Loucy (cell line): ENCODE data around the gene HMCN1.

Experiments used
- H2AFZ ChIP-seq: fragments of 200-600 bp; sonication (generic); 2 replicates; pipeline ENCODE4 v1.6.0; 2016; ENCODE audit warnings: antibody characterized with exemption, mild to moderate bottlenecking, low read length, moderate library complexity
- H3F3A ChIP-seq: fragments of 200-600 bp; 2 replicates; pipeline ENCODE4 v1.6.0; 2016; ENCODE audit warnings: antibody characterized with exemption, low read depth, mild to moderate bottlenecking
- H3K27me3 ChIP-seq: fragments of 200-600 bp; sonication (generic); 2 replicates; pipeline ENCODE4 v1.6.1; 2014; ENCODE audit warnings: low read length, mild to moderate bottlenecking; ENCODE audit not compliant: insufficient read depth, poor library complexity, severe bottlenecking
- H3K36me3 ChIP-seq: fragments of 200-600 bp; sonication (generic); 2 replicates; pipeline ENCODE4 v1.6.1; 2016; ENCODE audit warnings: low read length; ENCODE audit not compliant: insufficient read depth
- H3K4me1 ChIP-seq: fragments of 200-600 bp; sonication (generic); 2 replicates; pipeline ENCODE4 v1.5.1; 2014; ENCODE audit warnings: low read length, mild to moderate bottlenecking; ENCODE audit not compliant: insufficient read depth, poor library complexity, severe bottlenecking
- H3K4me2 ChIP-seq: fragments of 200-600 bp; sonication (generic); 2 replicates; pipeline ENCODE4 v1.6.0; 2014; ENCODE audit warnings: antibody characterized with exemption, low read length, low read depth, mild to moderate bottlenecking; ENCODE audit not compliant: poor library complexity, severe bottlenecking
- H3K4me3 ChIP-seq: fragments of 200-600 bp; sonication (generic); 2 replicates; pipeline ENCODE4 v1.5.1; 2014; ENCODE audit warnings: low read length, mild to moderate bottlenecking, mixed read lengths; ENCODE audit not compliant: poor library complexity, severe bottlenecking
- H3K79me2 ChIP-seq: fragments of 200-600 bp; sonication (generic); 2 replicates; pipeline ENCODE4 v1.6.1; 2014; ENCODE audit warnings: low read length; ENCODE audit not compliant: insufficient read depth
- H3K9ac ChIP-seq: fragments of 200-600 bp; sonication (generic); 2 replicates; pipeline ENCODE4 v1.6.0; 2014; ENCODE audit warnings: mild to moderate bottlenecking, low read depth, low read length, moderate library complexity; ENCODE audit not compliant: poor library complexity, severe bottlenecking
- H3K9me2 ChIP-seq: fragments of 200-600 bp; sonication (generic); replicated peaks from 2 replicates; pipeline ENCODE4 v1.6.1; 2016; ENCODE audit warnings: low read depth, low read length, mixed read lengths
- H3K9me3 ChIP-seq: fragments of 200-600 bp; sonication (generic); 2 replicates; pipeline ENCODE4 v1.6.1; 2014; ENCODE audit warnings: mild to moderate bottlenecking, antibody characterized with exemption, low read length, low read depth; ENCODE audit not compliant: insufficient read depth
- H4K20me1 ChIP-seq: fragments of 200-600 bp; sonication (generic); 2 replicates; pipeline ENCODE4 v1.6.0; 2014; ENCODE audit warnings: antibody characterized with exemption, low read length, mild to moderate bottlenecking; ENCODE audit not compliant: insufficient read depth, poor library complexity, severe bottlenecking
- EZH2phosphoT487 ChIP-seq: fragments of 200-600 bp; IDR thresholded peaks from 2 replicates; pipeline ENCODE4 v1.6.1; 2018; ENCODE audit warnings: antibody characterized with exemption, mild to moderate bottlenecking, moderate library complexity, borderline replicate concordance
- TF ChIP-seq, protein P1 (sequence below): fragments of 200-600 bp; sonication (generic); conservative IDR thresholded peaks from 2 replicates; pipeline ENCODE4 v1.5.1; 2014; ENCODE audit warnings: mild to moderate bottlenecking, antibody characterized with exemption, low read length

The HMCN1 gene

GRCh38 chr1:186129758-186130157 is 395.6 kb downstream of the HMCN1 start:
- Histone ChIP-seq H3F3A (no peaks in the 10 kb centered on the region), H3K9ac (no peak overlapping the region), H4K20me1 (no peaks in the 10 kb centered on the region), H3K27me3 (no peaks in the 10 kb centered on the region), H3K4me3 (no peak overlapping the region), H3K9me3 (no peaks in the 10 kb centered on the region), H3K9me2 (no peaks in the 10 kb centered on the region), H2AFZ (no peak overlapping the region), H3K79me2 (no peaks in the 10 kb centered on the region), H3K4me2 (no peak overlapping the region), H3K36me3 (no peaks in the 10 kb centered on the region), H3K4me1 (no peaks in the 10 kb centered on the region)
- TF ChIP-seq EZH2phosphoT487: no peak
- TF ChIP-seq, protein P1, sequence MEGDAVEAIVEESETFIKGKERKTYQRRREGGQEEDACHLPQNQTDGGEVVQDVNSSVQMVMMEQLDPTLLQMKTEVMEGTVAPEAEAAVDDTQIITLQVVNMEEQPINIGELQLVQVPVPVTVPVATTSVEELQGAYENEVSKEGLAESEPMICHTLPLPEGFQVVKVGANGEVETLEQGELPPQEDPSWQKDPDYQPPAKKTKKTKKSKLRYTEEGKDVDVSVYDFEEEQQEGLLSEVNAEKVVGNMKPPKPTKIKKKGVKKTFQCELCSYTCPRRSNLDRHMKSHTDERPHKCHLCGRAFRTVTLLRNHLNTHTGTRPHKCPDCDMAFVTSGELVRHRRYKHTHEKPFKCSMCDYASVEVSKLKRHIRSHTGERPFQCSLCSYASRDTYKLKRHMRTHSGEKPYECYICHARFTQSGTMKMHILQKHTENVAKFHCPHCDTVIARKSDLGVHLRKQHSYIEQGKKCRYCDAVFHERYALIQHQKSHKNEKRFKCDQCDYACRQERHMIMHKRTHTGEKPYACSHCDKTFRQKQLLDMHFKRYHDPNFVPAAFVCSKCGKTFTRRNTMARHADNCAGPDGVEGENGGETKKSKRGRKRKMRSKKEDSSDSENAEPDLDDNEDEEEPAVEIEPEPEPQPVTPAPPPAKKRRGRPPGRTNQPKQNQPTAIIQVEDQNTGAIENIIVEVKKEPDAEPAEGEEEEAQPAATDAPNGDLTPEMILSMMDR: no peak

DNA sequence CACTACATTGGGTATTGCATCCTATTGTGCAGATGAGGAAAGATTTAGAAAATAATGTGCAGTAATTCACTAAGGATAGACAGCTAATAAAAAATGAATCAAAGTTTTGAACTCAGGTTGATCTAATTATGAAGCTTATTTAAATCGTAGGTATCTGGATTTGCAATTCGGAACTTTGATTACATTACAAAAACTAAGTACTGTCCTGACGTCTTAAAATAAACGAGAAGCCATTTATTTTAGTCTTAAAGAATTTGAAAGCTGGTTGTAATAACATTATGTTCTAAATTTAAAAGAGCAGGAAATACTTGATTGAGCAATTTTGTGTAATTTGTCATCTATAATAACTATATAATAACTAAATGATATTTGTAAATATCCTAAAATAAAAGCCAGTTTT is 404.9 kb downstream of the HMCN1 start:
- Histone ChIP-seq H3F3A (no peaks in the 10 kb centered on the region), H3K9ac (no peak overlapping the region), H4K20me1 (no peaks in the 10 kb centered on the region), H3K27me3 (no peaks in the 10 kb centered on the region), H3K9me2 (no peaks in the 10 kb centered on the region), H3K9me3 (no peaks in the 10 kb centered on the region), H2AFZ (no peak overlapping the region), H3K4me3 (no peak overlapping the region), H3K4me2 (no peak overlapping the region), H3K36me3 (no peaks in the 10 kb centered on the region), H3K4me1 (no peaks in the 10 kb centered on the region), H3K79me2 (no peaks in the 10 kb centered on the region)
- TF ChIP-seq EZH2phosphoT487: no peak
- TF ChIP-seq, protein P1: no peak

DNA sequence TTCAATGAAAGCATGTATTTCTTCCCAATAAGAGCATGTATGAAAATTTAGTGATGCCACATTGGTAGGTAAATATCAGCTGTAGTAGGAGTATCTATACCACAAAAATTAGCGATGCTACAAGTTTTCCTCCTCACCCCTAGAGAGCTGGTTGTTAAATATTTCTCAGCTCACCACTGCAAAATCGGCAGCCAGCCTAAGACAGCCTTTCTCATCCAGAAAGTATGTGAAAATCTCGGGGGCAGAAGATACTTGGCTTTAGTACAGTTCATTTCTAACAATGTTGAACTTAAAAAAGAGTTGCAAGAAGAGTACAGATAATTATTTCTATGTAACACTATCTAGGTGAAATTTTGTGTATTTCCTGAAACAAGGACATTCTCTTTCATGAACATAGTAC is 405.5 kb downstream of the HMCN1 start:
- H3K27me3 ChIP-seq: no peaks in the 10 kb centered on the region
- H3F3A ChIP-seq: no peaks in the 10 kb centered on the region
- H3K79me2 ChIP-seq: no peaks in the 10 kb centered on the region
- no peak overlapping the region for H3K4me2 ChIP-seq
- no peak overlapping the region for H3K4me3 ChIP-seq
- TF ChIP-seq EZH2phosphoT487: no peak
- TF ChIP-seq, protein P1: no peak
- H3K9me3 ChIP-seq: no peaks in the 10 kb centered on the region
- no peak overlapping the region for H2AFZ ChIP-seq
- H4K20me1 ChIP-seq: no peaks in the 10 kb centered on the region
- H3K36me3 ChIP-seq: no peaks in the 10 kb centered on the region
- H3K9ac ChIP-seq: no peak overlapping the region
- H3K9me2 ChIP-seq: no peaks in the 10 kb centered on the region
- H3K4me1 ChIP-seq: no peaks in the 10 kb centered on the region
